HCT116 (cell line): ENCODE data around the gene BCR. TPM values are rescaled to one million over a fixed set of nuclear protein-coding genes. Genes with fewer than 3 reads are reported as not detected.

Experiments used
- ATAC-seq: fragments of 200-7000 bp; cut with Tn5 transposase; 2 replicates; pipeline ENCODE4 v1.9.1; 2020; ENCODE audit warnings: mild to moderate bottlenecking, moderate library complexity
- BruUV-seq: library from RNA; stranded (reverse); fragments of 400-500 nt; replicated peaks from 2 replicates; lab custom pipeline; 2021; lab: Mats Ljungman, UMichigan
- CTCF ChIA-PET: fragments of 300-600 bp; sonication (Branson Sonifier 250); formaldehyde crosslinking; loops from one replicate; lab custom pipeline; 2021; ENCODE audit warnings: antibody characterized with exemption; lab: Charles Lee
- POLR2A ChIA-PET: fragments of 300-600, 350-600 bp; sonication (Branson Sonifier 250); formaldehyde crosslinking; loops from one replicate; lab custom pipeline; 2021; ENCODE audit warnings: antibody characterized with exemption; lab: Charles Lee
- RAD21 ChIA-PET, 2 experiments: fragments of 300-600 bp; sonication (Branson Sonifier 250); formaldehyde crosslinking; loops; one replicate each; lab custom pipeline; 2023; ENCODE audit warnings: low total read pairs in 2 of 2; ENCODE audit not compliant: uncharacterized antibody in 2 of 2, unreplicated experiment in 2 of 2, low non-redundant PET in 1 of 2; lab: Charles Lee
- DNase-seq: peaks from one replicate; pipeline ENCODE4 v3.0.0-alpha.2; 2010; ENCODE audit warnings: low read depth, low spot score
- H2AFZ ChIP-seq: fragments of 200-600 bp; shearing (Covaris generic), sonication (generic); 2 replicates; pipeline ENCODE4 v1.6.1; 2017; ENCODE audit warnings: low read depth, mixed run types, mixed read lengths, antibody characterized with exemption, low read length; ENCODE audit not compliant: poor library complexity, severe bottlenecking
- H3K27ac ChIP-seq: 2 replicates; pipeline ENCODE4 v1.5.1; 2012; ENCODE audit warnings: low read depth, low read length
- H3K27me3 ChIP-seq: fragments of 200-600 bp; sonication (generic); 2 replicates; pipeline ENCODE4 v1.6.1; 2016; ENCODE audit warnings: mixed run types, low read length, mixed read lengths; ENCODE audit not compliant: insufficient read depth
- H3K36me3 ChIP-seq, 2 experiments: fragments of 200-500 bp in 1 of 2; fragments of 200-600 bp in 1 of 2; sonication (Bioruptor generic) in 1 of 2; sonication (generic) in 1 of 2; 2 replicates each; pipeline versions ENCODE4 v1.5.1 to v1.6.1; 2014 to 2016; ENCODE audit warnings: low read length in 2 of 2, inconsistent platforms in 1 of 2, mixed read lengths in 1 of 2, mixed run types in 1 of 2; ENCODE audit not compliant: insufficient read depth in 2 of 2, control insufficient read depth in 1 of 2
- H3K4me1 ChIP-seq, 2 experiments: fragments of 200-600 bp in 1 of 2; sonication (generic) in 1 of 2; 2 replicates each; pipeline versions ENCODE4 v1.5.1 to v1.6.1; 2012 to 2017; ENCODE audit warnings: low read length in 2 of 2, inconsistent platforms in 1 of 2, mild to moderate bottlenecking in 1 of 2, mixed read lengths in 1 of 2, mixed run types in 1 of 2, moderate library complexity in 1 of 2; ENCODE audit not compliant: insufficient read depth in 2 of 2, control insufficient read depth in 1 of 2
- H3K4me2 ChIP-seq: fragments of 200-600 bp; sonication (generic); 2 replicates; pipeline ENCODE4 v1.6.1; 2017; ENCODE audit warnings: mixed run types, low read length, mixed read lengths
- H3K4me3 ChIP-seq, 2 experiments: fragments of 200-600 bp in 1 of 2; sonication (generic) in 1 of 2; replicated peaks in 1 of 2; 2 replicates each; pipeline ENCODE4 v1.5.1; 2011 to 2016; ENCODE audit warnings: low read length in 2 of 2, control low read depth in 1 of 2, low read depth in 1 of 2, mild to moderate bottlenecking in 1 of 2, mixed read lengths in 1 of 2, mixed run types in 1 of 2
- H3K79me2 ChIP-seq: fragments of 200-600 bp; sonication (generic); 2 replicates; pipeline ENCODE4 v1.6.1; 2017; ENCODE audit warnings: mild to moderate bottlenecking, mixed run types, low read length, moderate library complexity, mixed read lengths; ENCODE audit not compliant: insufficient read depth
- H3K9ac ChIP-seq: fragments of 200-600 bp; sonication (generic); 2 replicates; pipeline ENCODE4 v1.6.1; 2016; ENCODE audit warnings: low read length, mixed read lengths
- H3K9me2 ChIP-seq: fragments of 200-600 bp; sonication (generic), shearing (Covaris generic); 2 replicates; pipeline ENCODE4 v1.6.1; 2017; ENCODE audit warnings: mixed run types, mild to moderate bottlenecking, moderate library complexity; ENCODE audit not compliant: insufficient read depth
- H3K9me3 ChIP-seq, 2 experiments: fragments of 200-500 bp in 1 of 2; fragments of 200-600 bp in 1 of 2; sonication (Bioruptor generic) in 1 of 2; sonication (generic) in 1 of 2; 2 replicates each; pipeline ENCODE4 v1.6.1; 2014 to 2017; ENCODE audit warnings: low read length in 2 of 2, mixed read lengths in 2 of 2, inconsistent platforms in 1 of 2, low read depth in 1 of 2, mild to moderate bottlenecking in 1 of 2, mixed run types in 1 of 2, moderate library complexity in 1 of 2; ENCODE audit not compliant: control insufficient read depth in 1 of 2, insufficient read depth in 1 of 2
- H4K20me1 ChIP-seq: fragments of 200-600 bp; sonication (generic), shearing (Covaris generic); 2 replicates; pipeline ENCODE4 v1.6.1; 2017; ENCODE audit warnings: mixed run types, mild to moderate bottlenecking, moderate library complexity; ENCODE audit not compliant: insufficient read depth
- ATF3 ChIP-seq: IDR thresholded peaks from 2 replicates; pipeline ENCODE4 v1.6.1; 2012
- EGR1 ChIP-seq: IDR thresholded peaks from 2 replicates; pipeline ENCODE4 v1.6.1; 2012; ENCODE audit warnings: low read depth
- EZH2 ChIP-seq: fragments of 200-600 bp; sonication (generic); IDR thresholded peaks from 2 replicates; pipeline ENCODE4 v1.6.1; 2017; ENCODE audit warnings: antibody characterized with exemption, mixed run types
- FOSL1 ChIP-seq: IDR thresholded peaks from 2 replicates; pipeline ENCODE4 v1.6.1; 2012; ENCODE audit warnings: low read depth
- JUND ChIP-seq: IDR thresholded peaks from 2 replicates; pipeline ENCODE4 v1.6.1; 2012
- MAX ChIP-seq: IDR thresholded peaks from 2 replicates; pipeline ENCODE4 v1.6.1; 2012
- RAD21 ChIP-seq: IDR thresholded peaks from 2 replicates; pipeline ENCODE4 v1.6.1; 2012; ENCODE audit warnings: low read depth, mild to moderate bottlenecking
- SIN3A ChIP-seq: IDR thresholded peaks from 2 replicates; pipeline ENCODE4 v1.6.1; 2012; ENCODE audit warnings: low read depth
- SRF ChIP-seq: IDR thresholded peaks from 2 replicates; pipeline ENCODE4 v1.6.1; 2012; ENCODE audit warnings: low read depth
- TCF7L2 ChIP-seq: IDR thresholded peaks from 2 replicates; pipeline ENCODE4 v1.7.0; 2011; ENCODE audit warnings: borderline replicate concordance, inconsistent platforms; ENCODE audit not compliant: insufficient read depth, insufficient read length; ENCODE audit errors: extremely low read depth
- ZBTB33 ChIP-seq: IDR thresholded peaks from 2 replicates; pipeline ENCODE4 v1.6.1; 2011; ENCODE audit warnings: mild to moderate bottlenecking, low read length, moderate library complexity; ENCODE audit not compliant: insufficient replicate concordance; ENCODE audit errors: extremely low read depth
- ZFX ChIP-seq: fragments of 450-650 bp; IDR thresholded peaks from 2 replicates; pipeline ENCODE4 v1.6.1; 2017
- ZNF274 ChIP-seq: fragments of 200-500 bp; sonication (Bioruptor generic); IDR thresholded peaks from 2 replicates; pipeline ENCODE4 v1.6.1; 2014; ENCODE audit warnings: mild to moderate bottlenecking, low read depth, low read length, inconsistent platforms
- intact Hi-C: fragments of 100-400 bp; cut with micrococcal nuclease; formaldehyde crosslinking; loops from 2 replicates; pipeline ENCODE4 v1.10.0; 2022
- total RNA-seq: library from RNA; stranded (reverse); gene quantifications from one replicate; pipeline ENCODE4 v1.2.1, GENCODE V29; 2021; ENCODE audit not compliant: unreplicated experiment
- TF ChIP-seq, protein P1 (sequence below), 3 experiments: fragments of 200-600 bp in 1 of 3; sonication (generic) in 1 of 3; IDR thresholded peaks in 2 of 3; conservative IDR thresholded peaks in 1 of 3; 2 replicates each; pipeline ENCODE4 v1.5.1; 2012 to 2017; ENCODE audit warnings: low read depth in 2 of 3, low read length in 2 of 3, antibody characterized with exemption in 1 of 3, borderline replicate concordance in 1 of 3, control low read depth in 1 of 3, mild to moderate bottlenecking in 1 of 3, mixed read lengths in 1 of 3, mixed run types in 1 of 3, moderate library complexity in 1 of 3; ENCODE audit not compliant: insufficient read depth in 1 of 3

Gene BCR
- total RNA-seq, 1 experiment from 2014 or later, result 39.7 TPM

- H3K9me2 ChIP-seq, result no peaks in the 10 kb centered on the region
- no peak overlapping the region for H2AFZ ChIP-seq
- H3K9ac ChIP-seq, result no peak overlapping the region
- no TSS peak for BruUV-seq
- TF ChIP-seq, protein P1, sequence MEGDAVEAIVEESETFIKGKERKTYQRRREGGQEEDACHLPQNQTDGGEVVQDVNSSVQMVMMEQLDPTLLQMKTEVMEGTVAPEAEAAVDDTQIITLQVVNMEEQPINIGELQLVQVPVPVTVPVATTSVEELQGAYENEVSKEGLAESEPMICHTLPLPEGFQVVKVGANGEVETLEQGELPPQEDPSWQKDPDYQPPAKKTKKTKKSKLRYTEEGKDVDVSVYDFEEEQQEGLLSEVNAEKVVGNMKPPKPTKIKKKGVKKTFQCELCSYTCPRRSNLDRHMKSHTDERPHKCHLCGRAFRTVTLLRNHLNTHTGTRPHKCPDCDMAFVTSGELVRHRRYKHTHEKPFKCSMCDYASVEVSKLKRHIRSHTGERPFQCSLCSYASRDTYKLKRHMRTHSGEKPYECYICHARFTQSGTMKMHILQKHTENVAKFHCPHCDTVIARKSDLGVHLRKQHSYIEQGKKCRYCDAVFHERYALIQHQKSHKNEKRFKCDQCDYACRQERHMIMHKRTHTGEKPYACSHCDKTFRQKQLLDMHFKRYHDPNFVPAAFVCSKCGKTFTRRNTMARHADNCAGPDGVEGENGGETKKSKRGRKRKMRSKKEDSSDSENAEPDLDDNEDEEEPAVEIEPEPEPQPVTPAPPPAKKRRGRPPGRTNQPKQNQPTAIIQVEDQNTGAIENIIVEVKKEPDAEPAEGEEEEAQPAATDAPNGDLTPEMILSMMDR (IDR thresholded peaks at IDR 0.05 in 2 of 3, conservative IDR thresholded peaks at IDR 0.05 in 1 of 3; ENCODE audit: borderline replicate concordance in 1 of 3, insufficient read depth in 1 of 3, low read depth in 2 of 3, low read length in 2 of 3), result no peak
- TF ChIP-seq EGR1 (no peak), SRF (no peak), ATF3 (no peak)
- TF ChIP-seq, all 23 proteins: peak for 0
- H3K79me2 ChIP-seq, result peaks cover 94% of the 10 kb centered on the region
- DNase-seq (no peak), ATAC-seq (no peak)
- no peak overlapping the region for H3K4me2 ChIP-seq
- H4K20me1 ChIP-seq, result no peaks in the 10 kb centered on the region
- H3K4me3 ChIP-seq, result no peak overlapping the region
- peaks cover 0 to 5% of the 10 kb centered on the region in 2 experiments; a peak in 1 of 4 replicates for H3K4me1 ChIP-seq
- CTCF ChIA-PET, result no interaction called here
- 0 out of 4 replicates have a peak, but pooled peaks cover 0 to 4% of the 10 kb centered on the region in 2 experiments for H3K36me3 ChIP-seq
- RAD21 ChIA-PET, result no interaction called here
- no peaks in the 10 kb centered on the region for H3K27me3 ChIP-seq
- POLR2A ChIA-PET, result no interaction called here
- H3K9me3 ChIP-seq, result peaks cover 0 to 3% of the 10 kb centered on the region in 2 experiments; a peak in 1 of 4 replicates
- no peak overlapping the region for H3K27ac ChIP-seq
- intact Hi-C loops, result no loop called here
These were observed 55.1 kb downstream of the BCR start for GRCh38 chr22:23235425-23235824.

- no peaks in the 10 kb centered on the region for H3K9me2 ChIP-seq
- H3K36me3 ChIP-seq, result 0 out of 4 replicates have a peak, but pooled peaks cover 0 to 4% of the 10 kb centered on the region in 2 experiments
- peaks cover 0 to 5% of the 10 kb centered on the region in 2 experiments; a peak in 1 of 4 replicates for H3K4me1 ChIP-seq
- no peak overlapping the region for H3K27ac ChIP-seq
- H2AFZ ChIP-seq, result no peak overlapping the region
- peaks cover 4% of the 10 kb centered on the region; the same call in 1 of the 2 replicates for H4K20me1 ChIP-seq
- ChIA-PET POLR2A (no interaction called here), RAD21 (no interaction called here), CTCF (no interaction called here)
- peaks cover 0 to 3% of the 10 kb centered on the region in 2 experiments; a peak in 1 of 4 replicates for H3K9me3 ChIP-seq
- no peak overlapping the region for H3K4me3 ChIP-seq
- intact Hi-C loops, result no loop called here
- no peaks in the 10 kb centered on the region for H3K27me3 ChIP-seq
- ATAC-seq, result no peak
- no peak overlapping the region for H3K9ac ChIP-seq
- H3K4me2 ChIP-seq, result no peak overlapping the region
- peaks cover 93% of the 10 kb centered on the region for H3K79me2 ChIP-seq
- no TSS peak for BruUV-seq
- DNase-seq, result no peak
- TF ChIP-seq JUND, result no peak
- no peak for TF ChIP-seq SIN3A
- no peak for TF ChIP-seq FOSL1
- TF ChIP-seq EZH2, result no peak
- no peak for TF ChIP-seq ZNF274
- no peak for TF ChIP-seq TCF7L2
- TF ChIP-seq ZBTB33, result no peak
- TF ChIP-seq SRF, result no peak
- TF ChIP-seq RAD21, result no peak
- TF ChIP-seq ZFX, result no peak
- no peak for TF ChIP-seq MAX
These were observed 55.7 kb downstream of the BCR start for GRCh38 chr22:23236026-23236425.
